ENCODE measurements around the gene SDC3. TPM values are rescaled to one million over a fixed set of nuclear protein-coding genes. Genes with fewer than 3 reads are reported as not detected.

SDC3 gene
- total and polyA plus RNA-seq, 4 donors = 3.3 to 27.5 (median 16.6) TPM

Small RNAs within 50 kb of the gene (small RNA-seq; reads per million reads assigned to genes)
- gene RN7SKP91 (not detected), gene RN7SL371P (not detected)

Other genes starting within 250 kb of the SDC3 start
- under 1 TPM in 1 of 2 donors, not detected in 1; 0.19 TPM for gene MATN1, start 185.2 kb downstream of the SDC3 start, total RNA-seq
- gene MATN1, start 185.2 kb downstream of the SDC3 start, polyA plus RNA-seq = not detected
- 10 to 100 TPM; 22.3 to 33.8 TPM for gene LAPTM5, start 151.0 kb downstream of the SDC3 start, total RNA-seq
- 10 to 100 TPM; 18.0 to 46.2 TPM for gene LAPTM5, start 151.0 kb downstream of the SDC3 start, polyA plus RNA-seq
- 10 to 100 TPM; 41.1 to 49.2 TPM for gene PUM1, start 157.0 kb upstream of the SDC3 start, total RNA-seq
- gene PUM1, start 157.0 kb upstream of the SDC3 start, polyA plus RNA-seq = 10 to 100 TPM; 18.1 to 19.3 TPM

Data from liver (tissue), 5 donors.